Measurements from ENCODE around the gene AMBRA1.

The AMBRA1 gene

DNA sequence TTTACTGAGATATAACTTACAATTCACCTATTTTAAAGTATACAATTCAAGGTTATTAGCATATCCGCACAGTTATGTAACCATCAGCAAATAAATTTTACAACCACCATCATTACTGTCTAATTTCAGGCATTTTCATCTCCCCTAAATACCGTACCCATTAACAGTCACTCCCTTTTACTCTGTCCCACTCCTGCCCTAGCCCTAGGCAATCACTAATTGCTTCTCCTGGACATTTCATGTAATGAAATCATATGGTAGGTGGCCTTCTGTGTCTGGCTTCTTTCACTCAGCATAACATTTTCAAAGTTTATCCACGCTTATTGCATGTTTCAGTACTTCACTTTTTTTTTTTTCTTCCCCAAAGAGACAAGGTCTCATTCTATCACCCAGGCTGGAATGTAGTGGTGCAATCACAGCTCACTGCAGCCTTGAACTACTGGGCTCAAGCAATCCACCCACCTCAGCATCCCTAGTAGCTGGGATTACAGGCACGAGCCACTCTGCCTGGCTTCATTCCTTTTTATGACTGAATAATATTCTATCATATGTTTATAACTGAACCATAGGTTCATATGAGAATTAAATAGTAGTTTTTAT is 140.8 kb downstream of the AMBRA1 start:
- no peak for DNase-seq (ENCODE audit: low spot score)
- TF ChIP-seq, protein P1, sequence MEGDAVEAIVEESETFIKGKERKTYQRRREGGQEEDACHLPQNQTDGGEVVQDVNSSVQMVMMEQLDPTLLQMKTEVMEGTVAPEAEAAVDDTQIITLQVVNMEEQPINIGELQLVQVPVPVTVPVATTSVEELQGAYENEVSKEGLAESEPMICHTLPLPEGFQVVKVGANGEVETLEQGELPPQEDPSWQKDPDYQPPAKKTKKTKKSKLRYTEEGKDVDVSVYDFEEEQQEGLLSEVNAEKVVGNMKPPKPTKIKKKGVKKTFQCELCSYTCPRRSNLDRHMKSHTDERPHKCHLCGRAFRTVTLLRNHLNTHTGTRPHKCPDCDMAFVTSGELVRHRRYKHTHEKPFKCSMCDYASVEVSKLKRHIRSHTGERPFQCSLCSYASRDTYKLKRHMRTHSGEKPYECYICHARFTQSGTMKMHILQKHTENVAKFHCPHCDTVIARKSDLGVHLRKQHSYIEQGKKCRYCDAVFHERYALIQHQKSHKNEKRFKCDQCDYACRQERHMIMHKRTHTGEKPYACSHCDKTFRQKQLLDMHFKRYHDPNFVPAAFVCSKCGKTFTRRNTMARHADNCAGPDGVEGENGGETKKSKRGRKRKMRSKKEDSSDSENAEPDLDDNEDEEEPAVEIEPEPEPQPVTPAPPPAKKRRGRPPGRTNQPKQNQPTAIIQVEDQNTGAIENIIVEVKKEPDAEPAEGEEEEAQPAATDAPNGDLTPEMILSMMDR (IDR thresholded peaks at IDR 0.05; ENCODE audit: extremely low read depth, missing control alignments), result no peak

DNA sequence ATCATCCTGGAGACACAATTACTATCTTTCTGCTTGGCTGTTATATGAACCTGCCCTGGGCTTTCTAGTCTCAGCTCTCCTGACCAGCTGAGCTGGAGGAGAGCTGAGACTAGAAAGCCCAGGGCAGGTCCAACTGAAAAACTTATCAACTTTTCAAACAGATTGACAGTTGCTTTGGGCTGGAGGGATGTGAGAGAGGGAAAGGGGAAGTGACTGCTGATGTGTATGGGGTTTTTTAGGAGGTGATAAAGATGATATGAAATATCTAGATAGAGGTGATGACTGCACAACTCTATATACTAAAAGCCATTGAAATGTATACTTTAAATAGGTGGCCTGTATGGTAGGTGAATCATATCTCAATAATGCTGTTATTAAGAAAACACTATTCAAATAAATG is 142.1 kb downstream of the AMBRA1 start:
- TF ChIP-seq, protein P1 (IDR thresholded peaks at IDR 0.05; ENCODE audit: extremely low read depth, missing control alignments), result no peak
- DNase-seq (ENCODE audit: low spot score), result no peak

DNA sequence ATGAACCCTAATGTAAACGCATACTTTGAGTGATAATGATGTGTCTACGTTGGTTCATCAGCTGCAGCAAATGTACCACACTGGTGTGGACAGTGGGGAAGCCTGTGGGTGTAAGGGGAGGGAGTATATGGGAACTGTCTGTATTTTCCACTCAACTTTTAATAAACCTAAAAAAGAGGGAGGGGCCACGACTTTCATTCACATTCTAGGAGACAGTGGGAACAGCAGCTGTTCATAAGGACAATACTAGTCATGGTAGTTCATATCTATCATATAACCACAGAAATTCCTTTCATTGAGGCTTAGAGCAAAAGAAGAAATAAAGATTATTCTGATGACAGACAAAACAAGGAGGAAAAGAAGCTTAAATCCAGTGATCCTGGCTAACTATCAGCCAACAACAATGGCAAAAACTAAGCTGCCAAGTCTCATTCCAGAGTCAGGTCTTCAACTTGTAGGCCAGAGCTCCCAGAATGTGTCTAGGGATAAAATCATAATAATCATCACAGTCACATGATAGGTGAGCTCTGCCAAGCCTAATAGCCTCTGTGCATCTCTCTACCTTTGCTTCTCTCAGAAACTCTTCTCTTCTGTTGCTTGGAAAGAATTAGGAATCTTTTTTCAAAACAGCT is 142.9 kb downstream of the AMBRA1 start:
- TF ChIP-seq, protein P1 (IDR thresholded peaks at IDR 0.05; ENCODE audit: extremely low read depth, missing control alignments), result no peak
- DNase-seq (ENCODE audit: low spot score), result no peak

DNA sequence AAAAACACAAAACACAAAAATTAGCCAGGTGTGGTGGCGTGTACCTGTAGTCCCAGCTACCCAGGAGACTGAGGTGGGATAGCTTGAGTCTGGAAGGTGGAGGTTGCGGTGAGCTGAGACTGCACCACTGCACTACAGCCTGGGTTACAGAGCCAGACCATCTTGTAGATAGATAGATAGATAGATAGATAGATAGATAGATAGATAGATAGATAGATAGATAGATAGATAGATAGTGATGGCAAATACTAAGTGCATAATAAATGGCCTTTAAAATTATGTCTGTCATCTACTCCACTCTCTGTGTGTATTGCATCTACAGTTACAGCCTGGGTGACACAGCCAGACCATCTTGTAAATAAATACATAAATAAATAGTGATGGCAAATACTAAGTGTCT is 146.3 kb downstream of the AMBRA1 start:
- TF ChIP-seq, protein P1 (IDR thresholded peaks at IDR 0.05; ENCODE audit: extremely low read depth, missing control alignments), result no peak
- no peak for DNase-seq (ENCODE audit: low spot score)

DNA sequence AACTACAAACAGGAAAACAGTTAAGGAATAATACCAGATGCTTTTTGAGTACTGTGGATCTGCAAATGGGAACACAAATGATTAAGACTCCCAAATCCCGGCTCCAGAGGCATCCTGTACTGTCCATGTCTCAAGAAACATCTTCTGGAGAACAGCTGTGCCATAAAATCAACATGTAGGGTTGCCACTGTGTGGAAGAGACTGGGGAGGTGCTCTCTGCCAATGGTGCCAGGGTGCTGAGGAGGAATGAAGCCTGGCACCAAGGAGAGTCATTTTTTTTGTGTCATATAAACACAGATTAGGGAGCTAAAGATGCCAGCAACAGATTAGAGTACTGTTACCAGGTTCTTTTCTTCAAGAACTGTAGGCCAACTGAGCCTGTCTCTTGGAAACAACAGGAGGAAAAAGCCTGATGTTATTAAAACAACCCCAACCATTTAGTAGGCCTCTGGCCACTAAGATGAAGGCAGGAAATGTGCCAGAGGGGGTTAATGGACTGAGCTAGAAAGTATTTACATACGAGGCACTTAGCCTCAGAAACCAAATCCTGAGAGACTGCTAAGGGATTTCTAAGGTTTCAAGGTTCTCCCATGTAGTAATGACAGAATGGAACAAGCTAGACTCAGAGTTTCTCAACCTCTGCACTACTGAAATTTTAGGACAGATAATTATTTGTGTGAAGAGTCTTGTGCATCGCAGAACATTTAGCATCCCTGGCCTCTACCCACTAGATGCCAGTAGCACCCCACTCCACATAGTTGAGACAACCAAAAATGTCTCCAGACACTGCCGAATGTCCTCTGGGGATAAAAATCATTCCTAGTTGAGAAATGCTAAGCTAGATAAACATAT is 147.7 kb downstream of the AMBRA1 start:
- DNase-seq (ENCODE audit: low spot score), result no peak

DNA sequence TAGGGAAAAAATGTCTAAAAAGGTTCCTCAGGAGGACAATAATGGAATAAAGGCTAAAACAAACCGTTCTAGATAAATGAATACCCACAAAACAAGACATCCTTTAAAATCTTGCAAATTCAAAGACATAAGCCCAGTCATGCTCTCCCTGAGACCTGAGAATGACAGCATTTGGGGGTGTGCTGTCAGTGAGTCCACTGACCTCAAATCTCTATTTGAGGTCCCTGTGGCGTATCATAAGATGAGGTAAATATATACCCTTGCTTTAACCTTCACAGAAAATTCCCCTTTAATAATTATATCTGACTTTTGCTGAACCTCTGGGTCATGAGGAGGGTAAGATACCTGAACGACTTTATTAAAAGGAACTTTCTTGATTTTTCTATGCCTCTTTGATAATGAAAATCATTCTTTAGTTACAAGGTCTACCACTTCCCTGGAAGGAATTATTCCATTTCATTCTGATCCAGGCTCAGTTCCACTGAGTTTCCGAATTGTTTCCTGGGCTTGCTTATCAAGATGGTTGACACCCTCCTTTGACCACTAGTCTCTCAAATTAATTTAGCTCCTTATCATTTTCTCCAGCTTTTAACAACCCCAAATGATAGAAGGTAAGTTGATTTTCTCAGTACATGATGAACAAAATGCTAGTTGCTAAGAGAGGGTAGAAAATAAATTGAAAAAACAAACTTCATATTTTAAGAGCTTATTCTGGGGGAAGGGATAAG is 148.5 kb downstream of the AMBRA1 start:
- DNase-seq (ENCODE audit: low spot score), result no peak
- TF ChIP-seq, protein P1 (IDR thresholded peaks at IDR 0.05; ENCODE audit: extremely low read depth, missing control alignments), result no peak

More for the DNA sequence above, 147.7 kb downstream of the AMBRA1 start:
- TF ChIP-seq, protein P1 (IDR thresholded peaks at IDR 0.05; ENCODE audit: extremely low read depth, missing control alignments), result peak; percentile 11
